Fibroblast of lung (primary cell): ENCODE measurements around the gene USH2A.

Experiments used
- EZH2 ChIP-seq: IDR thresholded peaks from 2 replicates; pipeline ENCODE4 v1.5.1; 2012; ENCODE audit warnings: low read length, control low read depth, mild to moderate bottlenecking; ENCODE audit errors: missing control alignments
- TF ChIP-seq, protein P1 (sequence below), 2 donors: IDR thresholded peaks in 1 of 2; conservative IDR thresholded peaks in 1 of 2; 1 replicate in 1 of 2; 2 replicates in 1 of 2; pipeline ENCODE4 v1.5.1; 2011 to 2012; ENCODE audit warnings: low read length in 2 of 2, control low read depth in 1 of 2, inconsistent platforms in 1 of 2, low read depth in 1 of 2, mild to moderate bottlenecking in 1 of 2

GRCh38 chr1:215623162-215623561 lies 800.1 kb downstream of the USH2A start:
- TF ChIP-seq, protein P1, sequence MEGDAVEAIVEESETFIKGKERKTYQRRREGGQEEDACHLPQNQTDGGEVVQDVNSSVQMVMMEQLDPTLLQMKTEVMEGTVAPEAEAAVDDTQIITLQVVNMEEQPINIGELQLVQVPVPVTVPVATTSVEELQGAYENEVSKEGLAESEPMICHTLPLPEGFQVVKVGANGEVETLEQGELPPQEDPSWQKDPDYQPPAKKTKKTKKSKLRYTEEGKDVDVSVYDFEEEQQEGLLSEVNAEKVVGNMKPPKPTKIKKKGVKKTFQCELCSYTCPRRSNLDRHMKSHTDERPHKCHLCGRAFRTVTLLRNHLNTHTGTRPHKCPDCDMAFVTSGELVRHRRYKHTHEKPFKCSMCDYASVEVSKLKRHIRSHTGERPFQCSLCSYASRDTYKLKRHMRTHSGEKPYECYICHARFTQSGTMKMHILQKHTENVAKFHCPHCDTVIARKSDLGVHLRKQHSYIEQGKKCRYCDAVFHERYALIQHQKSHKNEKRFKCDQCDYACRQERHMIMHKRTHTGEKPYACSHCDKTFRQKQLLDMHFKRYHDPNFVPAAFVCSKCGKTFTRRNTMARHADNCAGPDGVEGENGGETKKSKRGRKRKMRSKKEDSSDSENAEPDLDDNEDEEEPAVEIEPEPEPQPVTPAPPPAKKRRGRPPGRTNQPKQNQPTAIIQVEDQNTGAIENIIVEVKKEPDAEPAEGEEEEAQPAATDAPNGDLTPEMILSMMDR (conservative IDR thresholded peaks at IDR 0.05 in 1 of 2, IDR thresholded peaks at IDR 0.05 in 1 of 2; ENCODE audit: low read depth in 1 of 2, low read length in 2 of 2): no peak
- no peak for TF ChIP-seq EZH2
